Kidney (tissue), 14 donors: ENCODE data around the gene WNT3A. TPM values are rescaled to one million over a fixed set of nuclear protein-coding genes. Genes with fewer than 3 reads are reported as not detected.

Experiments used
- DNase-seq, 5 donors: peaks; one replicate each; pipeline ENCODE4 v3.0.0-alpha.2; 2013 to 2020
- FAIRE-seq: peaks from 2 replicates; lab custom pipeline; 2012; peaks lifted over from hg19 to GRCh38; lab: Jason Lieb, UNC
- H3K27ac ChIP-seq, 2 donors: one replicate each; pipeline ENCODE4 v1.7.0; 2013; ENCODE audit warnings: low read depth in 2 of 2, low read length in 2 of 2, inconsistent platforms in 1 of 2
- H3K27me3 ChIP-seq: one replicate; pipeline ENCODE4 v1.7.1; 2013; ENCODE audit warnings: low read length, inconsistent platforms; ENCODE audit not compliant: control insufficient read depth, insufficient read depth
- H3K36me3 ChIP-seq, 3 donors: one replicate each; pipeline versions ENCODE4 v1.7.0 to v1.7.1; 2013; ENCODE audit warnings: low read length in 3 of 3, control low read depth in 1 of 3, inconsistent platforms in 1 of 3; ENCODE audit not compliant: insufficient read depth in 3 of 3, control insufficient read depth in 2 of 3
- H3K4me1 ChIP-seq, 3 donors: one replicate each; pipeline versions ENCODE4 v1.7.0 to v1.7.1; 2013; ENCODE audit warnings: low read length in 3 of 3, inconsistent platforms in 1 of 3, low read depth in 1 of 3; ENCODE audit not compliant: control insufficient read depth in 2 of 3, insufficient read depth in 2 of 3
- H3K4me3 ChIP-seq, 3 donors: one replicate each; pipeline versions ENCODE4 v1.7.0 to v1.8.1; 2013; ENCODE audit warnings: low read length in 3 of 3, control low read depth in 1 of 3, inconsistent platforms in 1 of 3
- H3K9ac ChIP-seq, 3 donors: one replicate each; pipeline versions ENCODE4 v1.7.0 to v1.7.1; 2013; ENCODE audit warnings: low read length in 3 of 3, control low read depth in 1 of 3, inconsistent platforms in 1 of 3
- H3K9me3 ChIP-seq, 3 donors: one replicate each; pipeline versions ENCODE4 v1.7.0 to v1.7.1; 2013; ENCODE audit warnings: low read length in 3 of 3, control low read depth in 1 of 3, inconsistent platforms in 1 of 3; ENCODE audit not compliant: control insufficient read depth in 2 of 3, insufficient read depth in 1 of 3
- CTCF ChIP-seq: IDR thresholded peaks from 3 replicates; pipeline ENCODE4 v1.5.1; 2012; ENCODE audit warnings: mild to moderate bottlenecking, moderate library complexity, borderline replicate concordance; ENCODE audit not compliant: insufficient read depth; ENCODE audit errors: extremely low read depth
- intact Hi-C: fragments of 100-400 bp; cut with DNase I; formaldehyde crosslinking; loops from one replicate; pipeline ENCODE4 v1.11.1; 2022
- polyA plus RNA-seq: library from polyadenylated mRNA; stranded (reverse); fragments of 350-450 nt; fragmentation: Illumina TruSeq; extraction: RNeasy Lipid Tissue Mini Kit (QIAGEN cat#74804); gene quantifications from one replicate; pipeline ENCODE4 v1.2.3, GENCODE V29; 2014; ENCODE audit warnings: low read depth, low replicate concordance; ENCODE audit not compliant: insufficient read depth
- total RNA-seq: library from RNA; stranded (reverse); fragmentation: NEBNext Ultra II Directional; extraction: Animal tissue kit (Norgen Biotek cat#: 25700); gene quantifications from one replicate; pipeline ENCODE4 v1.2.1, GENCODE V29; 2021
- donor health status: control.
- donor health status: control.
- donor health status: control.
- donor health status: control.
- donor health status: control.
- donor health status: DM: yes; HTN: yes; CAD: no.
- donor health status: Normal renal cell carcinoma (clear cell type).

WNT3A gene
- total and polyA plus RNA-seq, 2 donors from 2014 or later: not detected

- H3K9ac ChIP-seq: peak overlapping the region; percentile 82 to 99 (median 98)
- H3K36me3 ChIP-seq: peaks cover 0 to 11% (median 6%) of the 10 kb centered on the region in 3 donors
- DNase-seq (peak in 2 of 5 donors; percentile 44 to 66), FAIRE-seq (no peak)
- H3K9me3 ChIP-seq: no peaks in the 10 kb centered on the region
- intact Hi-C loops: no loop called here
- H3K4me1 ChIP-seq: peaks cover 0 to 22% (median 4%) of the 10 kb centered on the region in 3 donors
- no peak overlapping the region for H3K27ac ChIP-seq
- no peaks in the 10 kb centered on the region for H3K27me3 ChIP-seq
- no peak for TF ChIP-seq CTCF
- H3K4me3 ChIP-seq: peak overlapping the region; percentile 84 to 96 (median 94)
These were observed 101.4 kb downstream of the WNT3A start for GRCh38 chr1:228108055-228108690.

GRCh38 chr1:228108742-228109072 is 101.9 kb downstream of the WNT3A start:
- FAIRE-seq (no peak), DNase-seq (no peak)
- intact Hi-C loops: no loop called here
- H3K9me3 ChIP-seq: no peaks in the 10 kb centered on the region
- peaks cover 0 to 11% (median 6%) of the 10 kb centered on the region in 3 donors for H3K36me3 ChIP-seq
- H3K27ac ChIP-seq: peak overlapping the region; percentile 84 to 97
- H3K27me3 ChIP-seq: no peaks in the 10 kb centered on the region
- TF ChIP-seq CTCF: no peak
- peak overlapping the region; percentile 82 to 99 (median 98) for H3K9ac ChIP-seq
- H3K4me3 ChIP-seq: peak overlapping the region; percentile 84 to 96 (median 94)
- peaks cover 0 to 20% (median 4%) of the 10 kb centered on the region in 3 donors for H3K4me1 ChIP-seq

GRCh38 chr1:228109073-228109961 is 102.5 kb downstream of the WNT3A start, which contains the start of gene MRPL55:
MRPL55 (minus strand) TSS chr1:228109299; CDS start chr1:228108260, 1,039 bp downstream.
- H3K27ac ChIP-seq: peak within 1 kb of the TSS; percentile 84 to 97
- intact Hi-C loops: no loop called here
- no peaks in the 10 kb centered on the region for H3K9me3 ChIP-seq
- peak; percentile 98 to 100 (median 99) for DNase-seq
- peak; percentile 41 for FAIRE-seq
- H3K27me3 ChIP-seq: no peaks in the 10 kb centered on the region
- TF ChIP-seq CTCF: no peak
- H3K4me3 ChIP-seq: peak within 1 kb of the TSS; percentile 84 to 96 (median 94)
- H3K36me3 ChIP-seq: peaks cover 0 to 11% (median 6%) of the 10 kb centered on the region in 3 donors
- H3K4me1 ChIP-seq: peaks cover 0 to 17% (median 0%) of the 10 kb centered on the region in 3 donors
- H3K9ac ChIP-seq: peak within 1 kb of the TSS; percentile 82 to 99 (median 98)
